Tibial artery (tissue), 4 donors: ENCODE data around the gene PYCR2.

ENCODE experiments used
- DNase-seq, 2 donors: peaks; one replicate each; pipeline ENCODE4 v3.0.0-alpha.2; 2019
- H3K27ac ChIP-seq, 2 donors: fragments of 200-600 bp; sonication (generic) in 1 of 2; 1 replicate in 1 of 2; 2 replicates in 1 of 2; pipeline ENCODE4 v1.5.1; 2018 to 2019; ENCODE audit warnings: mild to moderate bottlenecking in 1 of 2
- H3K27me3 ChIP-seq, 2 donors: fragments of 200-600 bp; sonication (generic) in 1 of 2; one replicate each; pipeline versions ENCODE4 v1.5.1 to v1.6.0; 2016 to 2019
- H3K36me3 ChIP-seq, 3 donors: fragments of 200-600 bp; sonication (generic) in 2 of 3; one replicate each; pipeline ENCODE4 v1.5.1; 2016 to 2019; ENCODE audit warnings: mild to moderate bottlenecking in 2 of 3
- H3K4me1 ChIP-seq, 4 donors: fragments of 200-600 bp; sonication (generic) in 2 of 4; 1 replicate in 3 of 4; 2 replicates in 1 of 4; pipeline ENCODE4 v1.5.1; 2016 to 2019
- H3K4me3 ChIP-seq, 2 donors: fragments of 200-600 bp; sonication (generic) in 1 of 2; 1 replicate in 1 of 2; 2 replicates in 1 of 2; pipeline ENCODE4 v1.5.1; 2018 to 2019; ENCODE audit warnings: mild to moderate bottlenecking in 2 of 2
- H3K9me3 ChIP-seq, 3 donors: fragments of 200-600 bp; sonication (generic) in 1 of 3; one replicate each; pipeline ENCODE4 v1.5.1; 2016 to 2019
- intact Hi-C: fragments of 100-400 bp; cut with DNase I; formaldehyde crosslinking; loops from one replicate; pipeline ENCODE4 v1.15.0; 2023; ENCODE audit warnings: low total_unique reads
- TF ChIP-seq, protein P1 (sequence below), 2 experiments: fragments of 200-600 bp in 1 of 2; fragments of 450-650 bp in 1 of 2; IDR thresholded peaks; one replicate each; pipeline ENCODE4 v1.5.1; 2017 to 2019; ENCODE audit warnings: antibody characterized with exemption in 2 of 2, mild to moderate bottlenecking in 1 of 2, moderate library complexity in 1 of 2

The PYCR2 gene

DNA sequence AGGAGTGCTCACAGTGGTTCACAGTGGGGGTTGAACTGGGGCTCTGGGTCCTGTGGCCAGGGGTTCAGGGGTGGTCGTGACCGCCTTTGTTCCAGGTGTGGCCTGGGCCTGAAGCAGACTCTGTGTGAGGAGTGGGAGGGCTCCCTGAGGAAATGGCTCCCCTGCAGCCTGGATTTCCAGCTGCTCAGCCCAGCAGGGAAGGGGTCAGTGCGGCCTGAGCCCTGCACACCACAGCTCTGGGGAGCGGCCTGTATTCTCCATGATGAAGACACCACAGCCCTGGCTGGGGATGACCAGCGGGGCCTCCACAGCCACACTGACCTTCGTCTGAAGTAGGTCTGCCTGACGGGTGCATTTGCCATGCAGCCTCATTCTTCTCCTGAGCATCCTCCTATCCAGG, 16.7 kb downstream of the PYCR2 start:
- Histone ChIP-seq H3K27me3 (no peaks in the 10 kb centered on the region), H3K27ac (no peak overlapping the region), H3K4me3 (no peak overlapping the region), H3K9me3 (no peaks in the 10 kb centered on the region), H3K4me1 (peaks cover 0 to 9% (median 7%) of the 10 kb centered on the region in 4 donors), H3K36me3 (no peaks in the 10 kb centered on the region)
- no peak for DNase-seq
- TF ChIP-seq, protein P1, sequence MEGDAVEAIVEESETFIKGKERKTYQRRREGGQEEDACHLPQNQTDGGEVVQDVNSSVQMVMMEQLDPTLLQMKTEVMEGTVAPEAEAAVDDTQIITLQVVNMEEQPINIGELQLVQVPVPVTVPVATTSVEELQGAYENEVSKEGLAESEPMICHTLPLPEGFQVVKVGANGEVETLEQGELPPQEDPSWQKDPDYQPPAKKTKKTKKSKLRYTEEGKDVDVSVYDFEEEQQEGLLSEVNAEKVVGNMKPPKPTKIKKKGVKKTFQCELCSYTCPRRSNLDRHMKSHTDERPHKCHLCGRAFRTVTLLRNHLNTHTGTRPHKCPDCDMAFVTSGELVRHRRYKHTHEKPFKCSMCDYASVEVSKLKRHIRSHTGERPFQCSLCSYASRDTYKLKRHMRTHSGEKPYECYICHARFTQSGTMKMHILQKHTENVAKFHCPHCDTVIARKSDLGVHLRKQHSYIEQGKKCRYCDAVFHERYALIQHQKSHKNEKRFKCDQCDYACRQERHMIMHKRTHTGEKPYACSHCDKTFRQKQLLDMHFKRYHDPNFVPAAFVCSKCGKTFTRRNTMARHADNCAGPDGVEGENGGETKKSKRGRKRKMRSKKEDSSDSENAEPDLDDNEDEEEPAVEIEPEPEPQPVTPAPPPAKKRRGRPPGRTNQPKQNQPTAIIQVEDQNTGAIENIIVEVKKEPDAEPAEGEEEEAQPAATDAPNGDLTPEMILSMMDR (IDR thresholded peaks at IDR 0.05) = no peak
- intact Hi-C loops = no loop called here

DNA sequence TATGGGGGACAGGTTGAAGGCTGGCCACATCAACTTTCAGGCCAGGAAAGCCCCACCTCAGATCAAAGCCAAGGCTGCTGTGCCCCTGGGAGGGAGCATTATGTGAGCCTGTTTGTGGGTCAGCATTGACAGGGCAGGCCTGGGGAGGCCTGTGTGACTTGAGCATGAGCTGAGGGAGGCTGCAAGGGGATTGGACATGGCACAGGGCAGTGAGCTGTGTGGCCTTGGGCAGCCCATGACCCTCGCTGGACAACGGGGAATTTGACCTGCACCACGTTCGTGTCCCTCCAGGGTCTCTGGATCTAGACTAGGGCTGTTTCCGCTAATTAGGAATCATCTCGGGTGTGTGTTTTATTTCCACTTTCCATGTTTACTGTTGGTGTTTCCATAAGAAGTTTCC, 17.6 kb downstream of the PYCR2 start:
- peaks cover 0 to 7% (median 4%) of the 10 kb centered on the region in 4 donors for H3K4me1 ChIP-seq
- TF ChIP-seq, protein P1 (IDR thresholded peaks at IDR 0.05) = no peak
- H3K4me3 ChIP-seq = no peak overlapping the region
- no peaks in the 10 kb centered on the region for H3K27me3 ChIP-seq
- no peaks in the 10 kb centered on the region for H3K36me3 ChIP-seq
- no peak for DNase-seq
- H3K9me3 ChIP-seq = no peaks in the 10 kb centered on the region
- intact Hi-C loops = no loop called here
- H3K27ac ChIP-seq = no peak overlapping the region

DNA sequence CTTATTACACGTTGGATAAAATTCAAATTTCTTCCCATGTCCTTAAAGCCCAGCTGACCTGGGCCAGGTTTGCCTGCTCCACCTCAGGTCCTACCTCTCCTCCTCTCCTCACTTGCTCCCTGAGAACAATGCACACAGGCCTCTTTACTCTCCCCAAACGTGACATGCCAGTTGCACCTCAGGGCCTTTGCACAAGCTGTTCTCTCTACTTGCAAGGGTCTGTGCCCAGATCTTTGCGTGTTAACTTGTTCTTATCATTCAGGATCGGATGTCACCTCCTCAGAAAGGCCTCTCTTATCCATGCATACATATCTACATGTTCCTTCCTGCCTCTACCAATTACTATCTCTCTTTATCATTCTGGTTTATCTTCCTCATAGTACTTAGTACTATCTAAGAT, 20.4 kb downstream of the PYCR2 start:
- no peaks in the 10 kb centered on the region for H3K4me1 ChIP-seq
- no peaks in the 10 kb centered on the region for H3K9me3 ChIP-seq
- TF ChIP-seq, protein P1 (IDR thresholded peaks at IDR 0.05) = no peak
- H3K4me3 ChIP-seq = no peak overlapping the region
- H3K36me3 ChIP-seq = no peaks in the 10 kb centered on the region
- intact Hi-C loops = no loop called here
- H3K27me3 ChIP-seq = no peaks in the 10 kb centered on the region
- no peak overlapping the region for H3K27ac ChIP-seq
- DNase-seq = no peak

DNA sequence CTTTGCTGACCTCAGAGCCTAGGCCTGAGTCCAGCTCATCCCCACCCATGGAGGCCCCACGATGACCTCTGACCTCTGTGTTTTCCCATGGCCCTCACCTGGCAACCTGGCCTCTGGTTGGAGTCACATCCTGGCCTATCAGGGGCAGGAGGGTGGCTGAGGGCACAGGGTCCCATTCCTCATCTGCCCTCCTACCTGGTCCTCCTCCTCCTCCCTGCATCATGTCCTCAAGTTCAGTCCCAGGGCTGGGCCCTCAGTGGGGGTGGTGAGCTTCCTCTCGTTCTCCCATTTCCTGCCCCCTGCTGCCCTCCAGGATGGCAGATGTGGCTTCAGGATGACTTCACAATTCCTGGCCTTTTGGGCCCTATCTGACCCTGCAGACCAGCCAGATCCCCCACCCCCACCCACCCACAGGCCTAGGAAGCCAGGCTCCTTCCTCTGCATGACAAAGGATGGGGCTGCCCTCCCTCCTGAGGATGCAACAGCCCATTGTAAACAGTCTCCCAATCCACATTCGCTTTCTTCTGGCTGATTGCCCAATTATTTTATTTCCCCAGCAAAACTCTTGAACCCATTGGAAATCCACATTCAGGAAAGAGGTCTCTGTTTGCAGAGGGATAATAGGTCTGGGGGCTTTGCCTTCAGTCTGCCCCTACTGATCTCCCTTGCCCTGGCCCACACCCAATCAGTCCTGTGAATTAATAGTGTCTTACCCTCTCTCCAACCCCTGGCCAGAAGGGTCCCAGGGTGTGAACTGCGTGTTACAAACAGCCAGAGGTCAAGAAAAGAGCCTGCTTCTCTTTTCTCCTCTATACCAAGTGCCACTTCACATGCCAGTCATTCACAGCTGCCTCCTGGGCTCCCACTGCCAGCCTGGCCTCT, 24.8 kb downstream of the PYCR2 start:
- H3K9me3 ChIP-seq = no peaks in the 10 kb centered on the region
- no peaks in the 10 kb centered on the region for H3K36me3 ChIP-seq
- DNase-seq = no peak
- intact Hi-C loops = no loop called here
- TF ChIP-seq, protein P1 (IDR thresholded peaks at IDR 0.05) = no peak
- H3K4me1 ChIP-seq = no peaks in the 10 kb centered on the region
- H3K27me3 ChIP-seq = no peaks in the 10 kb centered on the region
- H3K4me3 ChIP-seq = no peak overlapping the region
- no peak overlapping the region for H3K27ac ChIP-seq

DNA sequence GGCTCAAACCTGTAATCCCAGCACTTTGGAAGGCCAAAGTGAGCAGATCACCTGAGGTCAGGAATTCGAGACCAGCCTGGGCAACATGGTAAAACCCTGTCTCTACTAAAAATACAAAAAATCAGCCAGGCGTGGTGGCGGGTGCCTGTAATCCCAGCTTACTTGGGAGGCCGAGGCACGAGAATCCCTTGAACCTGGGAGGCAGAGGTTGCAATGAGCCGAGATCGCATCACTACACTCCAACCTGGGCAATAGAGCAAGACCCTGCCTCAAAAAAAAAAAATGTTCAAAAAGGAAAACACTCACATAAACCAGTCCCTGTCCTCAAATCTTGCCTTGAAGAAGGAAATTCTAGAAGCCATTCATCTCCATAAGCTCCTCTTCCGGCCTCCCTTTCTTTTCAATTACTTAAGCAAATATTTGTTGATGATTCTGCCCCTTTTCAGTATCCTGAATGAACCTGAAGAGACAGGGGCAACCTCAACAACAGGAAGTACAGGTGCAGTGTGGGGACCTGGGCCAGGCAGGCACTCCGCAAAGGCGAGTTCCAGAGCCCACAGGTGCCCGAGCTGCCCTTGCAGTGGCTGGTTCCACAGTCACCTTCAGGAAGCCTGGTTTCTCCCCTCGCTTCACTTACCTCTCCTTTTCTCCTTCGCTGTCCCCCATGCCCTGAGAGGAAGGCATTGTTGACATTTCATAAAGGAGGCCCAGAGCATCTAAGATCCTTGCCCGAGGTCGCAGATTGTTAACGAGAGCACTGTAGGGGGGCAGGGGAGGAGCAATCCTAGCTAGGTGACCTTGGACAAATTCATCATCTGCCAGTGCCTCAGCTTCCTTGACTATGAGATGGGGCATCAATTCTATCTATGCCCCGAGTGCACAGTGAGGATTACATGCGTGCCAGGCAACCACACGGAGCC, 26.2 kb downstream of the PYCR2 start:
- Histone ChIP-seq H3K4me1 (no peaks in the 10 kb centered on the region), H3K4me3 (no peak overlapping the region), H3K9me3 (no peaks in the 10 kb centered on the region), H3K36me3 (no peaks in the 10 kb centered on the region), H3K27me3 (no peaks in the 10 kb centered on the region), H3K27ac (no peak overlapping the region)
- intact Hi-C loops = no loop called here
- TF ChIP-seq, protein P1 (IDR thresholded peaks at IDR 0.05) = no peak
- DNase-seq = no peak
